ENCODE results near the gene OR2F2.

The OR2F2 gene

GRCh38 chr7:143892527-143893300, 42.3 kb upstream of the OR2F2 start:
- TF ChIP-seq, protein P1, sequence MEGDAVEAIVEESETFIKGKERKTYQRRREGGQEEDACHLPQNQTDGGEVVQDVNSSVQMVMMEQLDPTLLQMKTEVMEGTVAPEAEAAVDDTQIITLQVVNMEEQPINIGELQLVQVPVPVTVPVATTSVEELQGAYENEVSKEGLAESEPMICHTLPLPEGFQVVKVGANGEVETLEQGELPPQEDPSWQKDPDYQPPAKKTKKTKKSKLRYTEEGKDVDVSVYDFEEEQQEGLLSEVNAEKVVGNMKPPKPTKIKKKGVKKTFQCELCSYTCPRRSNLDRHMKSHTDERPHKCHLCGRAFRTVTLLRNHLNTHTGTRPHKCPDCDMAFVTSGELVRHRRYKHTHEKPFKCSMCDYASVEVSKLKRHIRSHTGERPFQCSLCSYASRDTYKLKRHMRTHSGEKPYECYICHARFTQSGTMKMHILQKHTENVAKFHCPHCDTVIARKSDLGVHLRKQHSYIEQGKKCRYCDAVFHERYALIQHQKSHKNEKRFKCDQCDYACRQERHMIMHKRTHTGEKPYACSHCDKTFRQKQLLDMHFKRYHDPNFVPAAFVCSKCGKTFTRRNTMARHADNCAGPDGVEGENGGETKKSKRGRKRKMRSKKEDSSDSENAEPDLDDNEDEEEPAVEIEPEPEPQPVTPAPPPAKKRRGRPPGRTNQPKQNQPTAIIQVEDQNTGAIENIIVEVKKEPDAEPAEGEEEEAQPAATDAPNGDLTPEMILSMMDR (IDR thresholded peaks at IDR 0.05; ENCODE audit: control extremely low read depth, extremely low read depth, low read depth, missing control alignments) = peak; percentile 56
- ChIA-PET POLR2A (no interaction called here), CTCF (interaction anchor here (1.0 to 2.2 kb wide), 3 partner anchors 9 to 12 kb away, joined by 4 to 22 read pairs (median 5); partner anchors contain the start of gene TCAF1)
- DNase-seq (ENCODE audit: extremely low spot score) = no peak

GRCh38 chr7:143896667-143897066, 38.4 kb upstream of the OR2F2 start:
- TF ChIP-seq, protein P1 (IDR thresholded peaks at IDR 0.05; ENCODE audit: control extremely low read depth, extremely low read depth, low read depth, missing control alignments) = no peak
- ChIA-PET POLR2A (no interaction called here), CTCF (interaction anchor here (0.7 kb wide), 1 partner anchor 11 kb away, joined by 3 read pairs; no protein-coding TSS in a partner anchor)
- DNase-seq (ENCODE audit: extremely low spot score) = no peak

DNA sequence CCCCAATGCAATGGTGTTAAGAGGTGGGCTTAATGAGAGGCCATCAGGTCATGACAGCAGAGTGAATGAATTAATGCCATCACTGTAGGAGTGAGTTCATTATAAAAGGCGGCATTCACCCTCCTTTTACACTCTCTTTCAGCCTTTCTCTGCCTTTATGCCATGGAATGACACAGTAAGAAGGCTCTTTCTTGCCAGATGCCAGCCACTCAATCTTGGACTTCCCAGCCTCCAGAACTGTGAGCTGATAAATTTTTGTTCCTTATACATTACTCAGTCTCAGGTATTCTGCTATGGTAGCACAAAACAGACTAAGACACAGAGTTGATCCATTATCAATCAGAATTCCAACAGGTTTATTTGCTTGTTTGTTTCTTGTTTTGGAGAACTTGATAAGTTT, 36.2 kb upstream of the OR2F2 start:
- ChIA-PET CTCF (interaction anchor here (2.2 to 3.9 kb wide), 2 partner anchors 13 to 17 kb away, joined by 7 to 28 read pairs; no protein-coding TSS in a partner anchor), POLR2A (no interaction called here)
- TF ChIP-seq, protein P1 (IDR thresholded peaks at IDR 0.05; ENCODE audit: control extremely low read depth, extremely low read depth, low read depth, missing control alignments) = no peak
- DNase-seq (ENCODE audit: extremely low spot score) = no peak

DNA sequence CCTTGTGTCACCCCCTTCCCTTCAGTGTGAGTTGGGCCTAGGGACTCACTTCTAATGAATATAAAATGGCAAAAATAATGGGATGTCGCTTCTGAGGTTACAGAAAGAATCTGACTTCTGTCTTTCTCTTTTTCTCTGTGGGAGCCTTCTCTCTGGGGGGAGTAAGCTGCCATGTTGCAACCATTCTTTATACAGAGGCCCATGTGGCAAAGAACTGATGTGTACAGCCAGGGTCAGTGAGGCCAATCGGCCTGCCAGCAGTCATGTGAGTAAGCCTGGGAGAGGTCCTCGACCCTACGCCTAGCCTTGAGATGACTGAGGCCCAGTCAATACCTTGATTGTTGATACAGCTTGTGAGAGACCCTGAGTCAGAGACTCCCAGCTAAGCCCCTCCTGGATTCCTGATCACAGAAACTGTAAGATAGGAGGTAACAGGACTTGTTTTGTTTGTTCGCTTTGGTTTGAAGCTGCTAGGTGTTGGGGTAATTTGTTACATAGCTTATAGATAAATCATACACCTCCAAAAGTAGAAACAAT, 34.7 kb upstream of the OR2F2 start:
- DNase-seq (ENCODE audit: extremely low spot score) = no peak
- ChIA-PET POLR2A (no interaction called here), CTCF (interaction anchor here (1.5 to 3.9 kb wide), 6 partner anchors 8 to 127 kb away, joined by 3 to 28 read pairs (median 7); no protein-coding TSS in a partner anchor)
- TF ChIP-seq, protein P1 (IDR thresholded peaks at IDR 0.05; ENCODE audit: control extremely low read depth, extremely low read depth, low read depth, missing control alignments) = no peak

DNA sequence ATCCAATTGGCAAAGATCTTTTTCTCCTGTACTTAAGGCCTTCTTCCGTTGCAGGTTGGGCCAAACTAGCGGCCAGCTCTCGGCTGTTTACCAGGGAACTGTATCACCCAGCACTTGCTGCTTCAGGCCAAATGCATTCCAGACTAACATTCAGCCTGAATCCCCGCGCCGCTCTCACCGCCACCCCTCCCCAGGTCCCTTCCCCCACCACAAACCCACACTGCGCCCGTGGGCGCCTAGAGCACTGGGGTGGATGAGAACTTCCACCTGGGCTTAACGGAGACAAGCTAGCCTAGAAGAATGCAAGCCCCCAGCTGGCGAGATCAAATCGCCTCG, 33.7 kb upstream of the OR2F2 start:
- TF ChIP-seq, protein P1 (IDR thresholded peaks at IDR 0.05; ENCODE audit: control extremely low read depth, extremely low read depth, low read depth, missing control alignments) = no peak
- ChIA-PET CTCF (interaction anchor here (1.0 to 3.9 kb wide), 12 partner anchors 9 to 602 kb away, joined by 3 to 28 read pairs (median 5); no protein-coding TSS in a partner anchor), POLR2A (interaction anchor here (0.9 to 1.3 kb wide), 2 partner anchors 15 to 20 kb away, joined by 3 read pairs; no protein-coding TSS in a partner anchor)
- DNase-seq (ENCODE audit: extremely low spot score) = no peak

DNA sequence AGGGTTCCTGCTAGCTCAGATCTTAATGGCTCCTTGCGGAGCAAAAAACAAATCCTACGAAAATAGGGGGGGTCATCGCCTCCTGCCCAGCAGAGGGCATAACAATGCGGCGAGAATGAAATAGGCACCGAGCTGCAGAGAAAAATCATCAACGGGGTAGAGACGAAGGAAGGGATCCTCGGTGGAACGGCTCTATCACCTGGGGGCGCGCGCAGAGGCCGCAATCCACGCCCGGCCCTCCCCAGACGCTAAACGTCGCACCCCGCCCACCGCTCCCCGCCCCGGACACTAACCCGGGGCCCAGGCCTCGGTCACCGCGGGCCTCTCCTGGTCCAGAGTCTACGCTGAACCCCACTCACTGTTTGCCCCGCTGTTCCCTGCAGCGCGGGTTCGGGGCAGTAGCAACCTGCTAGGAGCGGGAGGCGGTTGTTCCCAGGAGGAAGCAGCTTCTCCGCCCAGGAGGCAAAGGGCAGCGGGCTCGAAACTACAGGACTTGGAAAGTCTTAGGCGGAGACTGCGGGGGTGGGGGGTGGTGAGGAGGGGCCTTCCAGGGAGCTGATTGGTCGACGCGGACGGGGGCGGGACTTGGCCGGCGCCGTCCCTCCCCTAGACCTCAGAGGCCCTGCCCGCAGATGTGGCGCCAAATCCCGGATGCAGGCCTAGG, 33.2 kb upstream of the OR2F2 start, which contains the start of gene TCAF1:
Gene TCAF1 (minus strand): TSS at position 509 of the 664 bp plus-strand sequence. CDS start 25,568 bp downstream, outside the sequence.
- DNase-seq (ENCODE audit: extremely low spot score) = peak; percentile 97
- ChIA-PET POLR2A (interaction anchor here (0.9 to 1.3 kb wide), 2 partner anchors 16 to 21 kb away, joined by 3 read pairs; no protein-coding TSS in a partner anchor), CTCF (interaction anchor here (0.8 to 3.9 kb wide), 14 partner anchors 9 to 602 kb away, joined by 3 to 28 read pairs (median 5); no protein-coding TSS in a partner anchor)
- TF ChIP-seq, protein P1 (IDR thresholded peaks at IDR 0.05; ENCODE audit: control extremely low read depth, extremely low read depth, low read depth, missing control alignments) = peak; percentile 30

Data from GM10248 (cell line).